ENCODE data around the gene PER3.

DNA sequence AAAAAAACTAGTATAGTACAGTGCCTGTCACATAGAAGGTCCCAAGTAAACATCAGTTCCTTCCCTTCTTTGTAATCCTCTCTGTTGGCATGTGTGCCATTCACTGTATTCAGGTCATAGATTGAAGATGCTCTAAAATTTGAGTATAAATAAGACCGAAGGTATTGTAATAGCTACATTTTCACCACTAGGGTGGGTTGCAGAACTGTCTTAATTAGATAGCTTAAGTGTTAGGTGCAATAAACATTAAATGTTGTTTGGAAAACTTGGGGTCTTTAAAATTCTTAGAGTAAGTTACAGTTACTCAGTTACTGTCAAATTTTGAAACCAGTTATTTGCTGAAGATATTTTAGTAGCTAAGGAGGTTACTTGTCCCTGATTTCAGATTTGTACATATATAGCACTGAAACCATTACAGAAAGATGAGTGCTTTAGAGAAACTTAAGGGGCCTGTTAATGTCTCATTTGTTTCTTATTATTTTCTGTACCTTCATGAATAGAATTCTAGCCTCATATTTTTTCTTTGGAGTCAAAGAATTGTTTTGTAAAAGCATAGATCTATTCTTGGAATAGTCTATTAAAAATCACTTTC lies 24.3 kb downstream of the PER3 start:
- TF ChIP-seq, protein P1, sequence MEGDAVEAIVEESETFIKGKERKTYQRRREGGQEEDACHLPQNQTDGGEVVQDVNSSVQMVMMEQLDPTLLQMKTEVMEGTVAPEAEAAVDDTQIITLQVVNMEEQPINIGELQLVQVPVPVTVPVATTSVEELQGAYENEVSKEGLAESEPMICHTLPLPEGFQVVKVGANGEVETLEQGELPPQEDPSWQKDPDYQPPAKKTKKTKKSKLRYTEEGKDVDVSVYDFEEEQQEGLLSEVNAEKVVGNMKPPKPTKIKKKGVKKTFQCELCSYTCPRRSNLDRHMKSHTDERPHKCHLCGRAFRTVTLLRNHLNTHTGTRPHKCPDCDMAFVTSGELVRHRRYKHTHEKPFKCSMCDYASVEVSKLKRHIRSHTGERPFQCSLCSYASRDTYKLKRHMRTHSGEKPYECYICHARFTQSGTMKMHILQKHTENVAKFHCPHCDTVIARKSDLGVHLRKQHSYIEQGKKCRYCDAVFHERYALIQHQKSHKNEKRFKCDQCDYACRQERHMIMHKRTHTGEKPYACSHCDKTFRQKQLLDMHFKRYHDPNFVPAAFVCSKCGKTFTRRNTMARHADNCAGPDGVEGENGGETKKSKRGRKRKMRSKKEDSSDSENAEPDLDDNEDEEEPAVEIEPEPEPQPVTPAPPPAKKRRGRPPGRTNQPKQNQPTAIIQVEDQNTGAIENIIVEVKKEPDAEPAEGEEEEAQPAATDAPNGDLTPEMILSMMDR (tag by site-specific recombination; IDR thresholded peaks at IDR 0.05), result 0 out of 2 replicates have a peak, but pooled peaks have one; percentile 18
- TF ChIP-seq TRIM28 (IDR thresholded peaks at IDR 0.05; ENCODE audit: borderline replicate concordance, low read length), result no peak
- TF ChIP-seq SP2 (tag by site-specific recombination; IDR thresholded peaks at IDR 0.05), result no peak
- no peak for TF ChIP-seq ZNF24 (tag by site-specific recombination; IDR thresholded peaks at IDR 0.05)
- TF ChIP-seq, protein P2, sequence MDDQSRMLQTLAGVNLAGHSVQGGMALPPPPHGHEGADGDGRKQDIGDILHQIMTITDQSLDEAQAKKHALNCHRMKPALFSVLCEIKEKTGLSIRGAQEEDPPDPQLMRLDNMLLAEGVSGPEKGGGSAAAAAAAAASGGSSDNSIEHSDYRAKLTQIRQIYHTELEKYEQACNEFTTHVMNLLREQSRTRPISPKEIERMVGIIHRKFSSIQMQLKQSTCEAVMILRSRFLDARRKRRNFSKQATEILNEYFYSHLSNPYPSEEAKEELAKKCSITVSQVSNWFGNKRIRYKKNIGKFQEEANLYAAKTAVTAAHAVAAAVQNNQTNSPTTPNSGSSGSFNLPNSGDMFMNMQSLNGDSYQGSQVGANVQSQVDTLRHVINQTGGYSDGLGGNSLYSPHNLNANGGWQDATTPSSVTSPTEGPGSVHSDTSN (CRISPR knock-in tag; IDR thresholded peaks at IDR 0.05), result no peak
- TF ChIP-seq ZNF175 (tag by site-specific recombination; IDR thresholded peaks at IDR 0.05), result no peak
- TF ChIP-seq ZNF792 (tag by site-specific recombination; IDR thresholded peaks at IDR 0.05), result no peak
- TF ChIP-seq ZNF350 (tag by site-specific recombination; IDR thresholded peaks at IDR 0.05), result no peak
- TF ChIP-seq ZNF658 (tag by site-specific recombination; IDR thresholded peaks at IDR 0.05), result no peak
- no peak for TF ChIP-seq ZBTB1 (tag by site-specific recombination; IDR thresholded peaks at IDR 0.05)

Data from HEK293 (cell line).